ENCODE data around the gene KIF5C.

The KIF5C gene

GRCh38 chr2:149070681-149071320 is 195.8 kb downstream of the KIF5C start:
- DNase-seq (ENCODE audit: low read depth in 2 of 3, low spot score in 2 of 3), result no peak

GRCh38 chr2:149075105-149075504 is 200.1 kb downstream of the KIF5C start:
- no peak for DNase-seq (ENCODE audit: low read depth in 2 of 3, low spot score in 2 of 3)

- DNase-seq (ENCODE audit: low read depth in 2 of 3, low spot score in 2 of 3), result no peak
These were observed 200.8 kb downstream of the KIF5C start for GRCh38 chr2:149075853-149076252.

Data from activated CD8-positive, alpha-beta memory T cell treated with anti-CD3 and anti-CD28 coated beads for 48 hours (primary cell).